ENCODE measurements around the gene UMODL1.

UMODL1 gene

DNA sequence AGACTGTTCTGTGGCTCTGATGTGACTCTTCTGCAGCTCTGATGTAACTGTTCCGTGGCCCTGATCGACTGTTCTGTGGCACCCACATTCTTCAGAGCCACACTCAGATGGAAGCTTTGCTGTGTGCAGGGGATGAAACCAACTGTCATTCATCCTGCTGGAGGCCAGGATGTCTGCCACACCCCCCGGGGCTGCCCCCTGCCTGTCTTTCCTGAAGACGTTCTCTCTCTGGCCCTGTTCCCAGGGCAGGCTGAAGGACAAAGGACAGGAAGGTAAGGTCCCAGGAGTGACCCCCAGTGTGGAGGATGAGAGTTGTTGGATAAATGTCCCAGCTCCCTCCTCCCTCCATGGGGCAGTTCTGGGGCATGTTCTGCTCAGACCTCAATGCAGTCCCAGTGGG lies 29.4 kb upstream of the UMODL1 start:
- Histone ChIP-seq H2AFZ (ENCODE audit: low read depth, low read length) (no peak overlapping the region), H3K36me3 (ENCODE audit: insufficient read depth, low read length) (no peaks in the 10 kb centered on the region), H3K27me3 (ENCODE audit: insufficient read depth, low read length) (no peaks in the 10 kb centered on the region), H3K4me3 (ENCODE audit: low read length) (no peak overlapping the region), H3K9me3 (ENCODE audit: low read length) (no peaks in the 10 kb centered on the region), H3K4me1 (ENCODE audit: insufficient read depth, low read length) (peaks cover 21% of the 10 kb centered on the region)

DNA sequence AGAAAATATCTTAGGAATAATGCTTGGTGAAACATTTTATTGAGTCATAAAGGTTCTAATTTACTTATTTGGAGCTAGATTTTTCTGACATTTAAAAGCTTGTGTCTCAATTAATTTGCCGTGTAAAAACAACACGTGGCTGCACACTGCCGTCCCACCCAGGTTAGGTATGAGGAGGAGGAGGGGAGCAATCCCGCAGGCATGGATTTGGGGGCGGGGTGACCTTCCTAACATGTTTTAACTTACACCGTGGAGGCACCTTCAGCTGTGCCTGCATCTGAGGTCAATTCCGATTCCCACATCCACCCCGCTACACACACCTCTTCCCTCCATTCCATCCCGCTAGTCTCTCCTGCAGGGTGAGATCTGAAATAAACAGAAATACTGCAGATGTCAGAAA lies 28.5 kb upstream of the UMODL1 start:
- H3K36me3 ChIP-seq (ENCODE audit: insufficient read depth, low read length), result no peaks in the 10 kb centered on the region
- no peaks in the 10 kb centered on the region for H3K27me3 ChIP-seq (ENCODE audit: insufficient read depth, low read length)
- H2AFZ ChIP-seq (ENCODE audit: low read depth, low read length), result no peak overlapping the region
- no peaks in the 10 kb centered on the region for H3K9me3 ChIP-seq (ENCODE audit: low read length)
- H3K4me1 ChIP-seq (ENCODE audit: insufficient read depth, low read length), result peaks cover 20% of the 10 kb centered on the region
- H3K4me3 ChIP-seq (ENCODE audit: low read length), result no peak overlapping the region

- Histone ChIP-seq H3K9me3 (ENCODE audit: low read length) (no peaks in the 10 kb centered on the region), H3K4me3 (ENCODE audit: low read length) (no peak overlapping the region), H2AFZ (ENCODE audit: low read depth, low read length) (no peak overlapping the region), H3K27me3 (ENCODE audit: insufficient read depth, low read length) (no peaks in the 10 kb centered on the region), H3K36me3 (ENCODE audit: insufficient read depth, low read length) (no peaks in the 10 kb centered on the region), H3K4me1 (ENCODE audit: insufficient read depth, low read length) (peaks cover 14% of the 10 kb centered on the region)
Measured at GRCh38 chr21:42043201-42043895, 27.8 kb upstream of the UMODL1 start.

- Histone ChIP-seq H3K27me3 (ENCODE audit: insufficient read depth, low read length) (no peaks in the 10 kb centered on the region), H3K9me3 (ENCODE audit: low read length) (no peaks in the 10 kb centered on the region), H3K4me1 (ENCODE audit: insufficient read depth, low read length) (peaks cover 13% of the 10 kb centered on the region), H3K36me3 (ENCODE audit: insufficient read depth, low read length) (no peaks in the 10 kb centered on the region), H3K4me3 (ENCODE audit: low read length) (no peak overlapping the region), H2AFZ (ENCODE audit: low read depth, low read length) (no peak overlapping the region)
Measured at GRCh38 chr21:42043961-42044360, 27.2 kb upstream of the UMODL1 start.

- Histone ChIP-seq H3K4me1 (ENCODE audit: insufficient read depth, low read length) (peaks cover 5% of the 10 kb centered on the region), H3K36me3 (ENCODE audit: insufficient read depth, low read length) (no peaks in the 10 kb centered on the region), H2AFZ (ENCODE audit: low read depth, low read length) (no peak overlapping the region), H3K27me3 (ENCODE audit: insufficient read depth, low read length) (no peaks in the 10 kb centered on the region), H3K4me3 (ENCODE audit: low read length) (no peak overlapping the region), H3K9me3 (ENCODE audit: low read length) (no peaks in the 10 kb centered on the region)
Measured at GRCh38 chr21:42044871-42045495, 26.1 kb upstream of the UMODL1 start.

GRCh38 chr21:42047821-42048613 lies 23.1 kb upstream of the UMODL1 start:
- Histone ChIP-seq H3K9me3 (ENCODE audit: low read length) (no peaks in the 10 kb centered on the region), H3K27me3 (ENCODE audit: insufficient read depth, low read length) (no peaks in the 10 kb centered on the region), H3K4me1 (ENCODE audit: insufficient read depth, low read length) (no peaks in the 10 kb centered on the region), H3K4me3 (ENCODE audit: low read length) (no peak overlapping the region), H2AFZ (ENCODE audit: low read depth, low read length) (no peak overlapping the region), H3K36me3 (ENCODE audit: insufficient read depth, low read length) (no peaks in the 10 kb centered on the region)

DNA sequence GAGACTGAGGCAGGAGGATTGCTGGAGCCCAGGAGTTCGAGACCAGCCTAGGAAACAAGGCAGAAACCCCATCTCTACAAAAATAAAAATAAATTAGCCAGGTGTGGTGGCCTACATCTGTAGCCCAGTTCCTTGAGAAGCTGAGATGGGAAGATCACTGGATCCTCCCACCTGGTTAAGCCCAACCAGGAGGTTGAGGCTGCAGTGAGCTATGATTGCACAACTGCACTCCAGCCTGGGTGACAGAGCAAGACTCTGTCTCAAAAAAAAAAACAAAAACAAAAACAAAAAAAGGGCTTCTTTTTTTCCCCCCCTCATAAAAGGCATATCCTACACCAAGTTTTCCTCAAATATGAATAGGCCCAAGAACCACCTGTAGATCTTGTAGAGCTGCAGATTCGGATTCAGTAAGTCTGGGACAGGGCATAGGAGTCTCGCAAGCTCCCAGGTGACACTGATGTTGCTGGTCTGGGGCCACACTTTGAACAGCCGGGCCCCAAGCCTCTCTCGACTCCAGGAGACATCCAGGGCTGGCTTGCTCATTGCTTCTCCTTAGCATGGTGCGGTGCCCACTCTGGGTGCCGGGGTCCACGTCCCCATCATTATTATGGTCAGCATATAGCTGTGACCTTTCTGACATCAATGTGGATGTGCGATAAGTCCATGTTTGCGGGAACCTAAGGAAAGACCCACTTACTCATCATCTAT lies 22.1 kb upstream of the UMODL1 start:
- no peaks in the 10 kb centered on the region for H3K9me3 ChIP-seq (ENCODE audit: low read length)

DNA sequence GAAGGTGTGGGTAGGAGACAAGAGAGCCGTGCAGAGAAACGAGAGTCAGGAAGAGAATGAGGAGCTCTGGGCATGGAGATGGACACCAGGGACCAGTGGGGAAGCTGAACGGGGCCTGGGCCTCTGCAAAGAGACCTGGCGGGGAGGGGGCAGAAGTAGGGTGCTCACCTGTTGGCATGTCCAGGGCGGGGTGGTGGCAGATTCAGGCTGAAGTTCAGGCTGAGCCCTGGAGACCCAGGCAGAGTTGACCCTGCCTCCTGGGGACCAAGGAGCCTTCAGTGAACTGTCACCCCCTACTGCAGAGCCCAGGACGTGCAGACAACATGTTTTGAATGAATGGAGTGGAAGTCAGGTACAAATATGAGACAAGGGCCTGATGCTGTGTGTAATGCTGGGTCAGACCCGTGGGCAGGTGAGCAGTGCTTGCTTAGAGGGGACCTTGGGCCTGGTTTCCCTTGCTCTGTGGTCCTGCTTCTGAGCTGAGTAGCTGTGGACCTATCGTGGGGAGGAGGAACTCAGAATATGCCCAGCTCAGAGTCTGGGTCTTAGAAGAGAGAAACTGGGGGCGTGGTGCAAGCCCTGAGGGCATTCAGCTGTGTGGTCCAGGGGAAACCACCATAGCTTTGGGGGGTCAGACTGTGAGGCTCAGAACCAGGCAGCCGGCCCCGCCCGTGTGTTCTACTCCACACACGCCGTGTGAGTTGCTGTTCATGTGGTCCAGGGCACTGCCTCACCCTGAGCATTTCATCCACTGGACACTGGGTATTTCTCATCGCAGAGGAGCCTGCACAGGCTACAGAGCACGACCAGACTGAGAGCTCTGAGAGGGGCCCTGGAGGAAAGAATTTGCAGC lies 21.3 kb upstream of the UMODL1 start:
- Histone ChIP-seq H3K9me3 (ENCODE audit: low read length) (no peaks in the 10 kb centered on the region), H3K4me3 (ENCODE audit: low read length) (no peak overlapping the region), H3K27me3 (ENCODE audit: insufficient read depth, low read length) (no peaks in the 10 kb centered on the region), H3K36me3 (ENCODE audit: insufficient read depth, low read length) (no peaks in the 10 kb centered on the region), H2AFZ (ENCODE audit: low read depth, low read length) (no peak overlapping the region), H3K4me1 (ENCODE audit: insufficient read depth, low read length) (no peaks in the 10 kb centered on the region)

More for the DNA sequence above, 22.1 kb upstream of the UMODL1 start:
- no peaks in the 10 kb centered on the region for H3K36me3 ChIP-seq (ENCODE audit: insufficient read depth, low read length)
- no peak overlapping the region for H2AFZ ChIP-seq (ENCODE audit: low read depth, low read length)
- H3K4me3 ChIP-seq (ENCODE audit: low read length), result no peak overlapping the region
- no peaks in the 10 kb centered on the region for H3K27me3 ChIP-seq (ENCODE audit: insufficient read depth, low read length)
- no peaks in the 10 kb centered on the region for H3K4me1 ChIP-seq (ENCODE audit: insufficient read depth, low read length)

GRCh38 chr21:42051788-42052187 lies 19.3 kb upstream of the UMODL1 start:
- no peak overlapping the region for H2AFZ ChIP-seq (ENCODE audit: low read depth, low read length)
- H3K4me3 ChIP-seq (ENCODE audit: low read length), result no peak overlapping the region
- H3K4me1 ChIP-seq (ENCODE audit: insufficient read depth, low read length), result no peaks in the 10 kb centered on the region
- no peaks in the 10 kb centered on the region for H3K9me3 ChIP-seq (ENCODE audit: low read length)
- H3K36me3 ChIP-seq (ENCODE audit: insufficient read depth, low read length), result no peaks in the 10 kb centered on the region
- H3K27me3 ChIP-seq (ENCODE audit: insufficient read depth, low read length), result no peaks in the 10 kb centered on the region

DNA sequence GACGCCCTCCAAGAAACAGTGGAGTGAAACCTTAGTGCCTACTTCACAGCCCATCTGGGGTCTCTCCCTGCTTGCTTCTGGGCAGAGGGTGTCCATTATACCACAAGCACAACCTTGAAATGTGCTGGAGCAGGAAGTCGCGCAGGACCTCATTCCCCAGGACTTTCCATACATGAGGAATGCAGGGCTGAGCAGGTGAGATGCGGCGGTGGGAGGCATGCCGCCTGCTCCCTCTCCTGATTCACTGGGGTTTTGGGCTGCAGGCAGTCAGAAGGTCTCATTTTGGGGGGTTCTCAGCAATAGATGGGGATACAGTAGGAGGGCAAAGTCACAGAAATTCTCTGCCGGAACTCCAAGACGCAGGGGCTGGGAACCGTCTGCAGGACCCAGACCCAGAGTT lies 15.7 kb upstream of the UMODL1 start:
- H3K36me3 ChIP-seq (ENCODE audit: insufficient read depth, low read length), result no peaks in the 10 kb centered on the region
- no peaks in the 10 kb centered on the region for H3K4me1 ChIP-seq (ENCODE audit: insufficient read depth, low read length)
- peaks cover 1% of the 10 kb centered on the region for H3K9me3 ChIP-seq (ENCODE audit: low read length)
- no peak overlapping the region for H2AFZ ChIP-seq (ENCODE audit: low read depth, low read length)
- no peak overlapping the region for H3K4me3 ChIP-seq (ENCODE audit: low read length)
- H3K27me3 ChIP-seq (ENCODE audit: insufficient read depth, low read length), result peaks cover 5% of the 10 kb centered on the region

GRCh38 chr21:42056468-42056867 lies 14.6 kb upstream of the UMODL1 start:
- no peaks in the 10 kb centered on the region for H3K36me3 ChIP-seq (ENCODE audit: insufficient read depth, low read length)
- no peaks in the 10 kb centered on the region for H3K4me1 ChIP-seq (ENCODE audit: insufficient read depth, low read length)
- H3K27me3 ChIP-seq (ENCODE audit: insufficient read depth, low read length), result peaks cover 10% of the 10 kb centered on the region
- H3K4me3 ChIP-seq (ENCODE audit: low read length), result no peak overlapping the region
- no peak overlapping the region for H2AFZ ChIP-seq (ENCODE audit: low read depth, low read length)
- peaks cover 1% of the 10 kb centered on the region for H3K9me3 ChIP-seq (ENCODE audit: low read length)

DNA sequence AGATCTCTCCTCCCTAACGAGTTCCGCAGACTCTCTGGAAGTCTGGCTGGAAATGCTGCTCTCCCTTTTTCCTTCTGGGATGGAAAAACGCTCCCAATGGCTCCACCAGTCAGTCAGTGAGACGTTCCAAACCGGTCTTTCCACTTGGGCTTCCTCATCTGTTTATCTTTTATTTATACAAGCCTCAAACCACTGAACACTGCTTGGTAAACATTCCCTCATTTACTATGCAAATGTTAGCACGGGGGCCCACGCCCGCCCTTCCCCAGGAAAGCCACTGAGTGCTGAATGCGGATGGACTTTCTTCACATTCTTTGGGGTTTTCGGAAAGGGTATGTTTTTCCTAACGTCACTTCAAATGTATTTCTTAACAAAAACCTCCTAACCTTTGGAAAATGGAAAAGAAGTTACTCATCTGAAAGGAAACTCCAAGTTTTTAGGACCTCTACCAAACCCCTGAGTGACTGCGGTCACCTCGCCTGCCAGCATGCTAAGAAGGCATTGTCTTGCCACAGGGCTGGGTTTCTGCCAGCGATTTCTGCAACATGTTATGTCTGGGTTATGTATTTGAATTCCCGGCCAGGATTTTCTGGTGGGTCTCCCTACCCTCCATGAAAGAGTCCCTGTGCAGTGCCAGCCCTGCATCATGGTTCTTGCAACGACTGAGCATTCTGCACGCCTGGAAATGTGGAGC lies 14.0 kb upstream of the UMODL1 start:
- Histone ChIP-seq H3K4me1 (ENCODE audit: insufficient read depth, low read length) (no peaks in the 10 kb centered on the region), H2AFZ (ENCODE audit: low read depth, low read length) (no peak overlapping the region), H3K9me3 (ENCODE audit: low read length) (peaks cover 1% of the 10 kb centered on the region), H3K27me3 (ENCODE audit: insufficient read depth, low read length) (peaks cover 12% of the 10 kb centered on the region), H3K36me3 (ENCODE audit: insufficient read depth, low read length) (no peaks in the 10 kb centered on the region), H3K4me3 (ENCODE audit: low read length) (no peak overlapping the region)

Measured in neuron (in vitro differentiated cells).